Stimulated activated CD4-positive, alpha-beta T cell treated with anti-CD3 and anti-CD28 coated beads, Interleukin-1b, Interleukin-23, amount 100 ng/mL, for 1 hour (primary cell): ENCODE results near the gene PRDM5.
"Not testable (repeated sequence)": the region's sequence is repeated elsewhere in the genome, so short reads cannot be mapped to it uniquely, and the experiment has no call there.

Experiments
- DNase-seq, 2 donors: peaks; one replicate each; pipeline ENCODE4 v3.0.0-alpha.2; 2020; ENCODE audit warnings: low read depth in 2 of 2

PRDM5 gene

GRCh38 chr4:120648336-120648735 lies 274.2 kb downstream of the PRDM5 start:
- DNase-seq, result not testable (repeated sequence)
